GOT3 (cell line): ENCODE results near the gene TGFBI.

Experiments
- DNase-seq: peaks from one replicate; lab custom pipeline; 2025; ENCODE audit warnings: mixed read lengths; lab: John Stamatoyannopoulos, UW

Gene TGFBI

DNA sequence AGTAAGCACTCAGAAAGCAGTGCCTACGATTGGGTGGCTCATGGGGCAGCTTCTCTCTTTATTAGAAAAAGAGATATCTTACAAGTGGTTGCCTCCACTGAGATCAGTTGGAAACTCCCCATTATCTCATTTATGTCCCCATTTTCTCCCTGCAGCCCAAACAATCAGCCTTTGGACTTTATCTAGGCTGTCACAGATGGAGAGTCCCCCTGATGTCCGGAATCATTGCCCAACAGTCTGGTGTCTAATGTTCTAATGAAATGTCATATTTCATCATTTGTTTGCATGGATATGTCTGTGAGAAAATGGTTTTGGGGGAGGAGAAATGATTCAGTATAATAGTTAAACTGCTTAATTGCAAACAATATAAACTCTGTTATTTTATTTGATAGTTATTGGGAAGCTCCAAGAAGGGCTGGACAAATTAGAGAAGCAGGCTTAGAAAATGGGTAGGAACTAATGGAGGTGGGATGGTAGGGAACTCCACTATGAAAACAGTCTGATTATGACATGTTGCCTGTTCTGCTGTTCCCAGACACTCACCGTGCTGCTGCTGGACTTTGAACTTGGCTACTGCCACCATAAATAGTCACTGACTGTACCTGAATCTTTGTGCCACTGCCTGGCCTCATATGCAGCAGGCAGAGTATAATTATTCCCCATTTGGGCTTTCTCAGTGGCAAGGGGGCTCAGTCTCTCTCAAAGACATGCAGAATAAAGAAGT, 65.6 kb downstream of the TGFBI start:
- DNase-seq: no peak

DNA sequence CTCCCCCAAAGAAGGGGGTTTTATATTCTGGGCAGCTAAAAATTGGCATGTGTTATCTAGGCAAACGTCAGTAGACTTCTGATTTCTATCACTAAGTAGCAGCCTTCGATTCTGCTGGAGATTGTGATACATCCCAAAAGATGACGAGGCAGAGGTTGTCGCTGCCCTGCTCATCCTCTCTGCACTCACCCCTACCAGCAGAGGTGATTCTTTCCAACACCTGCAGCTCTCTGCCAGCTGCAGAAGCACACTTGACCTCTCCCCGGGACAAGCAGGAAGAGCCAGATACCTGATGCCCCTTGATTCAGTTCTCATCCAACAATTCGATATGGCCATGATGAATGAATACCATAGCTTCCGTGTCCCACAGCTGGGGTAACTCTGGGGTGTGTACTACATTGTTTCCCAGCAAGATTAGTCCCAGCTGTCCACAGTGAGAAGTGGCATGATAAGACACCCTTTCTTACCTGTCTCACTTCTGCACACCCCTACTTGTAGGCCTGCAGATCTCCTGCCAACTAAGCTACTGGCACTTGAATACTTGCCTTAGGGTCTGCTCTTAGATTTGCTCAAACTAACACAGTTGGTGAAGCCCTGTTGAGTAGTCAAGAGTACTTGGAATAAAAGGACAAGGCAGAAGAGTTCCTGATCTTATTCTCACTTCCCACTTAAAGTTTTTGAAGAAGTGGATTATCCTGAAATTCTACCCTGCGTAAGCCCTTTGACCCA, 66.3 kb downstream of the TGFBI start:
- DNase-seq: no peak

DNA sequence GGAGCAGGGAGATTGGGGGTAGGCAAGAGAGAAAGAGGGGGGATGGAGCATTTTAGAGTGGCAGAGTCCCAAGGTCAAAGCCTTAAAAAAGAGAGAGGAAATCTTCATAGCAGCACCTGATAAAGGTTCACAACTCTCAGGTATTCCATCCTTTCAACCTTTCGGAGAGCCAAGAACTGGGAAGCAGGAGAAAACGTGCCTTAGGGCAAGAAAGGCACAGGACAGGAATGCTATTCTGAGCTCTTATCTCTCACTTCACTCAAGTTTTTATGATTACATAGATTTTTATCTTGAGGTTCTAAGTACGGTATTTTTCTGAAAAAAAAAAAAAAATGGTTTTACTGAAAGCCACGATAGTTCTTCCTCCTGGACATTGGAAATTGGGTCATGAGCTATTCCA, 69.4 kb downstream of the TGFBI start:
- DNase-seq: no peak

DNA sequence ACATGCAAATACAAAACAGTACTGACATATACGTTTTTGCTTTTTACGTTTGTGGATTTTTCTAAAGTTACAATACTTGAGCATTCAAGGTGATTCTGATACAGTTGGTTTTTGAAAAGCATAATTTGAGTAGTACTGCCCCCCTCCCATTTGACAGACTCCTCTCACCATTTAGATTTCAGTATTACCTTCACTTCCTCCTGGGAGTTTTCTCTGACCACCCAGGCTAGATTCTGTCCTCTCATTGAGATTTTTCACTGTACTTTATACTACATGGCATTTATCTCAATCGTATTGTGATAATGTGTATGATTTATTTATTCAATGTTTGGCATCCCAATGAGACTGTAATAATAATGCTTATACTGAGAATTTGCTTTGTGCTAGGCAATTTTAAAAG, 71.1 kb downstream of the TGFBI start:
- no peak for DNase-seq

DNA sequence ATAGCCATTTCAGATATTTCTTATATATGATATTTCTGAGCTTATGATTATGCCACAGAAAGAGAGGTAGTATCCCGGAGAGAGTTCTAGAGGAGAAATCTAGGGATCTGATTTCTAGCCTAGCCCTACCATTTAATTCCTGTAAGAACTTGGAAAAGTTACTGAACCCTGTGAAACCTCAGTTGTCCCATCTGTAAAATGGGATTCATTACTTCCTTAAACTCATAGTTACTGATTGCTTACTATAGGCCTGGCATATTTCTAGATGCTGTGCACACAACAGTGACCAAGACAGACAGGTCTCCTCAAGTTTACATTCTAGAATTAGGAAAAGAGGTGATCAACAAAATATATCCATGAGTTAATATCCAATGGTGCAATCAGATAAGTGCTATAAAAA, 73.1 kb downstream of the TGFBI start:
- no peak for DNase-seq

DNA sequence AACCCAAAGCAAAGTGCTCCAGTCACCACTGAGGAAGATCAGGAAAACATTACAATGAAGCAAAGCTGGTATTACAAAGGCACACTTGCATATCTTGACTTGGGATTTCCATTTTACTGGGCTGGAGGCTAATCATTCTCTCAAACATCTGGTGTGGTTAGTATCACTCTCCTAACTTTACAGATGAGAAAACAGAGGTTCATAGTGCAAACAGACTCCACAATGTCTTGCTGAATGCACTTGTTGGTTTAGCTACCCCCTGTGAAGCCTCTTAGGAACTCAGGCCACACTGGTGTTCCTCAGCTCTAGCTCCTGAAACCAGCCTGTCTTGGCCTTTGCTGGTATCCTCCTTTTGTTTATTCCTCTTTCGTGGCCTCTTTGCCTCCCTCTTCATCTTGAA, 74.3 kb downstream of the TGFBI start:
- no peak for DNase-seq

DNA sequence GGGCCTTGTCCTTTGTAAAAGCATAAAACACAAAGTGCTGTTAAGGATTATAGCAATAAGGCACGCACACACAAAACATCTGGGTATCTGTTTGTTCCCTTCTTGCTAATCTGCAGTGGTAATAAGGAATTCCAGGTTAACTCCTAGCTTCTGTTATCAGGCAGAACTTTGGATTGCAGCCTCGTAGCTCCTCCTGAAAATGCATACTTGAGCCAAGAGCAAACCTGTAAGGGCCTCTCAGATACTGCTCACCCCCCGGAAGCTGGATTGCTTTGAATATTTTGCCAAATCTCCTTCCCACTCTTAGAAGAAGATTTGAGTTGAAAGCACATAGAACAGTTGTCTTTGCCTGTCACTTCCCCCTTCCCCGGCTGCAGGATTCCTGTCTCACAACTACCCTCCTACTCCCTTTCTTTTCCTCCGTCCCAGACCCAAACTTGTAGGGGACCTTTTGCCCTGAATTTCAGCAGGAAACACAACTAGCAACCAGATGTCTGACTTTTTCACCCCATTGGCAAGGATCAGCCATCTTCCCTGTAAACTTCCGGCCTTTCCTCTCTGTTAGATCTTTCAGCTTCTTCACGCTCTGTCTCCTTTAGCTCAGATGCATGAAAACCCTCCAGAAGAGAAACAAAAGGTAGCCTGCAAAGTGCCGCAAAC, 75.6 kb downstream of the TGFBI start:
- DNase-seq: no peak

DNA sequence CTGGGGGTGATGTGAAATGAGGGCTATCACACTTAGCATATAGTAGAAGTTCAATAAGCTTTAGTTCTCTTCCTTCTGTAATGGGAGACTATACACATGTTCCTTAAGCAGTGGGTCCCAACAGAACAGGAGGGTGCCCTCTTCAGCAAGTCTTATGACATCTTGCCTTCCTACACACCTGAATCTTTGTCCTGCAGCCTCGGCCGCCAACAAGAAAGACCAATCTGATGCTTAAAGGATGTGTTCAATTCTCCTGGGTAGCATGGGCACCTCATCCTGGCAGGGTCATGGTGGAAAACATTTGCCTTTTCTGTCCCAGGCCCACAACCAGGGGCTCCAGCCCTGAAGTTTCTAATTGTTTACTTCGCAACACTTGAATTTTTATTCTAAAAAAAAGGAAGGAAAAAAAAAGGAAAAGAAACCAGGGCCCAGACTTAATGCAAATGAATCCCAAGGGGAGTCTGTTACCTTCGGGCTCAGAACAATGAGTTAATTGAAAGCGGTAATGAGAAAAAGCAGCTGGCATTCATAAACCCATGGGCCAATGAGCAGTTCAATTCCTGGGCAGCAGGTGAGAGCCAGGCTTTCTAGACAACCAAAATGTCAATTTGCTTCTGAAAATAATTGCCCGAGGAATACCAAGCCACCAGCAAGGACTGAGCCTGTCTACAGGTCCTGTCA, 77.7 kb downstream of the TGFBI start:
- DNase-seq: no peak

DNA sequence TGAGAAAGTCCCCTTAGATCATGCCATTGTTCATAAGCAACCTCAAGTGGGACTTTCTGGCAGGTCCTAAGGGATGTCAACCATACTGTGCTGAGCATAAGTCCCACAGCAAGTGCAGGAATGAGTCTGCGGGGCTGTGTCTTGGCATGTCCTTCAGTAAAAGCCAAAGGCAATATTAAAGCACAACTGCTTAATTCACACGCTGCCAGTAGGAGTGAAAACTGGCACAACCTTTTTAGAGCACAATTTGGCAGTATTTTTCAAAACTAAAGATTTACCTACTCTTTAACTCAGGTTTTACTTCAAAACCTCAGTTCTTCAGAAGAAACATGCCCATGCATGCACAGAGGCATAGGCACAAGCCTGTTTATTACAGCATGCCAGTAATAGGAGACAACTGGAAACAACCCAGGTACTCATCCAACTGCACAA, 79.4 kb downstream of the TGFBI start:
- no peak for DNase-seq

DNA sequence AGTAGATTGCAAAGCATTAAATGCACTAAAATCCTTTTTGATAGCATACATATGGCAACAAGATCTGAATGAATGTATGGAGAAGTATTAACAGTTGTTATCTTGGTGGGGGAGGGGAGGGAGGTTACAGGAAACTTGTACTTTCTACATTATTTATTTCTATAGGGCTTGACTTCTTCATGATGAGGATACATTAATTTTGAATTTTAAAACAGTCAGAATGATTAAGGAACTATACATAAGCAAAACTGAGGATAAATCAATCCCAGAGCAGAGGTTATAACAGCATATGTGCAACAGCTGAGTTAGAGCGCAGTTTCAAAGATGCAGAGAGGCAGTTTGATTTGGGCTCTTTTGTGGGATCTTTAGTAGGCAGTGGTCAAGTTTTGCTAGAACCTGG, 80.0 kb downstream of the TGFBI start:
- DNase-seq: no peak

DNA sequence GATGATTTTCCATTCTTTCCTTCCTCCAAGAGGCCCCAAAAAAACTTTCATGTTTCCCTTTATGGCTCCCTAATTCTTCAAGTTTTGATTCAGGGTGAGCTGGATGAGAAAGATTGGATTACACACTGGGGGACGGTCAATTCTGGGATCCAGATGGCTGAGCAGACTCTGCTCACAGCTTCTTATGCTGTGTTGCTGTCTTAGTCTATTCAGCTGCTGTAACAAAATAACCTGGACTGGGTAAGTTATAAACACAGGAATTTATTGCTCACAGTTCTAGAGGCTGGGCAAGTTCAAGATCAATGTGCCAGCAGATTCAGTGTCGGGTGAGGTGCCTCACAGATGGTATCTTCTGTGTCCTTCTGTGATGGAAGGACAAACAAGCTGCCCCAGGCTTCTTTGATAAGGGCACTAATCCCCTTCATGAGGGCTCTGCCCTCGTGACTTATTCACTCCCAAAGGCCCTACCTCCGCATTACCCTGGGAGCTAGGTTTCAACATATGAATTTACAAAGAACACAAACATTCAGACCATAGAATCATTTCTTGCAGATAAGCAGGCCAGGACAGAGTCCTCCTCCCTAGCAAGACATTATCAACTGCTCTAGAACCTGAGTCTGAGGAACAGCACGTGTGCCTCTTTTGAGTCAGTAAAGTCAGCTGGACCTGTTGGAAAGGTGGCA, 80.8 kb downstream of the TGFBI start:
- no peak for DNase-seq
